ENCODE results near the gene PCIF1.
A peak's percentile ranks its signal among the peaks of the same experiment; 100 is the strongest.
"Not testable (repeated sequence)": the region's sequence is repeated elsewhere in the genome, so short reads cannot be mapped to it uniquely, and the experiment has no call there.

Gene PCIF1

DNA sequence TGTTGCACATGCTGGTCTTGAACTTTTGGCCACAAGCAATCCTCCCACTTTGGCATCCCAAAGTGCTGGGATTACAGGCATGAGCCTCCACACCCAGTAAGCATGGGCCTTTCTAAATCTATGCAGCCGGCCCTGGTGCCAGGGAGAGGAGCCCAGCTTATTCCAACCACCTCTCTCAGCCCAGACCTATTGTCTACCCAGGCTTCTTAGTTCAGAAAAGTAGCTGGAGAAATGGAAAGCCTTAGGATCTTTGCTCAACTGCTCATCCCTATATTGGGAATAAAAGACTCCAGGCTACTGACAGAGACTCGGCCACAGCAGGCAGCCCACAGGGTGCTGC is 7.8 kb upstream of the PCIF1 start:
- H3K4me3 ChIP-seq (ENCODE audit: low read length), result no peak overlapping the region
- no peak for DNase-seq (ENCODE audit: low read depth)
- no peak for TF ChIP-seq CTCF (conservative IDR thresholded peaks at IDR 0.05; ENCODE audit: low read depth, low read length)

DNA sequence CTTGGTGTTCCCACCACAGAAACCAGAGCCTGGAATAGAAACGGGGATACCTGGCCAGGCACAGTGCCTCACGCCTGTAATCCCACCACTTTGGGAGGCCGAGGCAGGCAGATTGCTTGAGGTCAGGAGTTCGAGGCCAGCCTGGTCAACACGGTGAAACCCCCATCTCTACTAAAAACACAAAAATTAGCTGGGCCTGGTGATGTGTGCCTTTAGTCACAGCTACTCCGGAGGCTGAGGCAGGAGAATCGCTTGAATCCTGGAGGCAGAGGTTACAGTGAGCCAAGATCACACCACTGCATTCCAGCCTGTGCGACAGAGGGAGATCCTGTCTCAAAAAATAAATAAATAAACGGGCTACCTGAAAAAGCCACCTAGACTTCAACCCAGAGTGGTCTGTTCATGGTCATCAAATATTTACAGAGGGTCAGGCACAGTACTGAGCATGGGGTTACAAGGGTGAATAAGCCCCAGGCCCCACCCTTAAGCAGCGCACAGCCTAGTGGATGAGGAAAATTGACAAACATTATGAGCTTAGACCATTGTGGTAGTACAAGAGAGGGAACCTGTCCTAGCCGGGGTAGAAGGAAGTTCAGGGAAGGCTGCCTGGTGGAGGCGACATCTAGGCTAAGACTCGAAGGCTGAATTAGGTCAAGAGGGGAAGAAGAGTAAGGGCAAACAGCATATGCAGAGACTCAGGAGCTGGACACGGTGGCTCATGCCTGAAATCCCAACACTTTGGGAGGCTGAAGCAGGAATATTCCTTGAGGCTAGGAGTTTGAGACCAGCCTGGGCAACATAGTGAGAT is 7.2 kb upstream of the PCIF1 start:
- DNase-seq (ENCODE audit: low read depth), result no peak
- no peak for TF ChIP-seq CTCF (conservative IDR thresholded peaks at IDR 0.05; ENCODE audit: low read depth, low read length)
- H3K4me3 ChIP-seq (ENCODE audit: low read length), result no peak overlapping the region

GRCh38 chr20:45931680-45932079 is 2.8 kb upstream of the PCIF1 start:
- H3K4me3 ChIP-seq (ENCODE audit: low read length); DNase-seq (ENCODE audit: low read depth): not testable (repeated sequence)

GRCh38 chr20:45933266-45934045 is 1.0 kb upstream of the PCIF1 start:
- H3K4me3 ChIP-seq (ENCODE audit: low read length), result peak overlapping the region; percentile 90
- no peak for DNase-seq (ENCODE audit: low read depth)
- TF ChIP-seq CTCF (conservative IDR thresholded peaks at IDR 0.05; ENCODE audit: low read depth, low read length), result peak; percentile 42

GRCh38 chr20:45934046-45934585 is 367 bp upstream of the PCIF1 start:
- DNase-seq (ENCODE audit: low read depth), result no peak
- no peak for TF ChIP-seq CTCF (conservative IDR thresholded peaks at IDR 0.05; ENCODE audit: low read depth, low read length)
- peak overlapping the region; percentile 90 for H3K4me3 ChIP-seq (ENCODE audit: low read length)

GRCh38 chr20:45935416-45936046 is 1.0 kb downstream of the PCIF1 start:
- no peak for TF ChIP-seq CTCF (conservative IDR thresholded peaks at IDR 0.05; ENCODE audit: low read depth, low read length)
- H3K4me3 ChIP-seq (ENCODE audit: low read length), result peak overlapping the region; percentile 86
- no peak for DNase-seq (ENCODE audit: low read depth)

DNA sequence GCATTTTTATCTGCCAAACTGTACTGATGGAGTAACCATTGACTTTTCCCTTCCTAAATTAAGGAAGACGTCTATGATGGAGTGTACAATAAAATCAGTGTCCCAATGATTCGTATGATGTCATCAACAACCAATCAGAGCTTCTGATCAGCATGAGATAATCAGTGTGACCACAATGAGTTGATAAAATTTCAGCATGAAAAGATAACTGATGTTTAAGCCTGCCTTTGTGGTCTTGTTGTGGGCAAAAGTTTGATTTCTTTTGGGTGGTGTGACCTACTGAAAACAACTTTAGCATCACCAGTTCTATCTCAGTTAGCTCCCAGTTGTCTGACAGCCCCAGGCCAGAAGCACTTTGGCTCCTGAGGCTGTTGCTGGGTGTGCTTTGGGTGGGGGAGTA is 3.3 kb downstream of the PCIF1 start:
- no peak for TF ChIP-seq CTCF (conservative IDR thresholded peaks at IDR 0.05; ENCODE audit: low read depth, low read length)
- no peak overlapping the region for H3K4me3 ChIP-seq (ENCODE audit: low read length)
- no peak for DNase-seq (ENCODE audit: low read depth)

Measured in retinal pigment epithelial cell (primary cell).